Measurements from ENCODE around the gene EFNA5. TPM values are rescaled to one million over a fixed set of nuclear protein-coding genes. Genes with fewer than 3 reads are reported as not detected.

Gene EFNA5
- polyA plus RNA-seq, 1 donor from 2014 or later = 4.2 TPM

- Histone ChIP-seq H3F3A (ENCODE audit: insufficient read depth, low read length, poor library complexity, severe bottlenecking) (no peaks in the 10 kb centered on the region), H3K79me2 (replicated peaks; ENCODE audit: insufficient read depth, low read length) (peaks cover 50% of the 10 kb centered on the region), H3K36me3 (ENCODE audit: insufficient read depth, low read length) (no peaks in the 10 kb centered on the region), H3K9me2 (ENCODE audit: insufficient read depth, low read length) (no peaks in the 10 kb centered on the region), H3K4me2 (ENCODE audit: low read length) (no peak overlapping the region), H4K20me1 (ENCODE audit: insufficient read depth) (no peaks in the 10 kb centered on the region), H3K27me3 (ENCODE audit: insufficient read depth, low read depth, low read length) (no peaks in the 10 kb centered on the region), H3K4me3 (ENCODE audit: low read length) (no peak overlapping the region), H3K27ac (ENCODE audit: low read length) (no peak overlapping the region), H3K9ac (ENCODE audit: low read length) (no peak overlapping the region), H2AFZ (ENCODE audit: low read depth, low read length) (no peak overlapping the region), H3K9me3 (ENCODE audit: low read length) (no peaks in the 10 kb centered on the region)
- no peak for TF ChIP-seq EZH2 (IDR thresholded peaks at IDR 0.05; ENCODE audit: borderline replicate concordance, insufficient read depth, low read length, poor library complexity, severe bottlenecking)
- TF ChIP-seq MXI1 (conservative IDR thresholded peaks at IDR 0.05; ENCODE audit: poor library complexity, severe bottlenecking) = no peak
- no peak for TF ChIP-seq SMC3 (conservative IDR thresholded peaks at IDR 0.05; ENCODE audit: poor library complexity)
- no peak for TF ChIP-seq EP300 (conservative IDR thresholded peaks at IDR 0.05; ENCODE audit: poor library complexity, severe bottlenecking)
- TF ChIP-seq CTCF (IDR thresholded peaks at IDR 0.05; ENCODE audit: poor library complexity, severe bottlenecking) = no peak
- TF ChIP-seq, protein P1, sequence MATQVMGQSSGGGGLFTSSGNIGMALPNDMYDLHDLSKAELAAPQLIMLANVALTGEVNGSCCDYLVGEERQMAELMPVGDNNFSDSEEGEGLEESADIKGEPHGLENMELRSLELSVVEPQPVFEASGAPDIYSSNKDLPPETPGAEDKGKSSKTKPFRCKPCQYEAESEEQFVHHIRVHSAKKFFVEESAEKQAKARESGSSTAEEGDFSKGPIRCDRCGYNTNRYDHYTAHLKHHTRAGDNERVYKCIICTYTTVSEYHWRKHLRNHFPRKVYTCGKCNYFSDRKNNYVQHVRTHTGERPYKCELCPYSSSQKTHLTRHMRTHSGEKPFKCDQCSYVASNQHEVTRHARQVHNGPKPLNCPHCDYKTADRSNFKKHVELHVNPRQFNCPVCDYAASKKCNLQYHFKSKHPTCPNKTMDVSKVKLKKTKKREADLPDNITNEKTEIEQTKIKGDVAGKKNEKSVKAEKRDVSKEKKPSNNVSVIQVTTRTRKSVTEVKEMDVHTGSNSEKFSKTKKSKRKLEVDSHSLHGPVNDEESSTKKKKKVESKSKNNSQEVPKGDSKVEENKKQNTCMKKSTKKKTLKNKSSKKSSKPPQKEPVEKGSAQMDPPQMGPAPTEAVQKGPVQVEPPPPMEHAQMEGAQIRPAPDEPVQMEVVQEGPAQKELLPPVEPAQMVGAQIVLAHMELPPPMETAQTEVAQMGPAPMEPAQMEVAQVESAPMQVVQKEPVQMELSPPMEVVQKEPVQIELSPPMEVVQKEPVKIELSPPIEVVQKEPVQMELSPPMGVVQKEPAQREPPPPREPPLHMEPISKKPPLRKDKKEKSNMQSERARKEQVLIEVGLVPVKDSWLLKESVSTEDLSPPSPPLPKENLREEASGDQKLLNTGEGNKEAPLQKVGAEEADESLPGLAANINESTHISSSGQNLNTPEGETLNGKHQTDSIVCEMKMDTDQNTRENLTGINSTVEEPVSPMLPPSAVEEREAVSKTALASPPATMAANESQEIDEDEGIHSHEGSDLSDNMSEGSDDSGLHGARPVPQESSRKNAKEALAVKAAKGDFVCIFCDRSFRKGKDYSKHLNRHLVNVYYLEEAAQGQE (IDR thresholded peaks at IDR 0.05; ENCODE audit: borderline replicate concordance) = no peak
- TF ChIP-seq TAF1 (IDR thresholded peaks at IDR 0.05; ENCODE audit: low read depth) = no peak
- no peak for TF ChIP-seq POLR2AphosphoS5 (IDR thresholded peaks at IDR 0.05)
- no peak for TF ChIP-seq RAD21 (conservative IDR thresholded peaks at IDR 0.05)
Measured at GRCh38 chr5:107548477-107548876, 122.3 kb downstream of the EFNA5 start.

DNA sequence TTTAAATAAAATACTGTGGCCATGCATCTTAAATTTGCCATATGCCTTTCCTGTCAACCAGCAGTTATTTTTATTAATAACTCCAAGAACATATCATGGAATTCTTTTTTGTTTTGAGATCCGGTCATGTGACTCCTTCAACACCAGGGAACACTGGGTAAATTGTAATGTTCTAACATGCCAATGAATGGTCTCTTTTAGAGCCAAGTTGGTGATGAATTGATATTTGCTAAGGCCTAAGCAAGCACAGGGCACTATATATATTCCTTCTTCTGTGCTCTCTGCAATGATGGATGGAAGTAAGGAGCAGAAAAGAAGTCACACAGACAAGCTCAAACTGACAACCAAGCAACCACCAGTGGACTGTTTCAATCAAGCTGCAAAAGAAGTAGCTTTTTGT lies 124.0 kb downstream of the EFNA5 start:
- H3K9me2 ChIP-seq (ENCODE audit: insufficient read depth, low read length) = no peaks in the 10 kb centered on the region
- no peak overlapping the region for H3K4me3 ChIP-seq (ENCODE audit: low read length)
- H3F3A ChIP-seq (ENCODE audit: insufficient read depth, low read length, poor library complexity, severe bottlenecking) = no peaks in the 10 kb centered on the region
- H2AFZ ChIP-seq (ENCODE audit: low read depth, low read length) = no peak overlapping the region
- no peak overlapping the region for H3K27ac ChIP-seq (ENCODE audit: low read length)
- H3K9me3 ChIP-seq (ENCODE audit: low read length) = no peaks in the 10 kb centered on the region
- H3K79me2 ChIP-seq (replicated peaks; ENCODE audit: insufficient read depth, low read length) = peaks cover 33% of the 10 kb centered on the region
- H3K36me3 ChIP-seq (ENCODE audit: insufficient read depth, low read length) = no peaks in the 10 kb centered on the region
- no peak for TF ChIP-seq CTCF (IDR thresholded peaks at IDR 0.05; ENCODE audit: poor library complexity, severe bottlenecking)
- TF ChIP-seq EZH2 (IDR thresholded peaks at IDR 0.05; ENCODE audit: borderline replicate concordance, insufficient read depth, low read length, poor library complexity, severe bottlenecking) = no peak
- TF ChIP-seq RAD21 (conservative IDR thresholded peaks at IDR 0.05) = no peak
- TF ChIP-seq EP300 (conservative IDR thresholded peaks at IDR 0.05; ENCODE audit: poor library complexity, severe bottlenecking) = no peak
- no peak for TF ChIP-seq POLR2AphosphoS5 (IDR thresholded peaks at IDR 0.05)
- TF ChIP-seq, protein P1 (IDR thresholded peaks at IDR 0.05; ENCODE audit: borderline replicate concordance) = no peak
- TF ChIP-seq MXI1 (conservative IDR thresholded peaks at IDR 0.05; ENCODE audit: poor library complexity, severe bottlenecking) = no peak
- no peak for TF ChIP-seq SMC3 (conservative IDR thresholded peaks at IDR 0.05; ENCODE audit: poor library complexity)
- TF ChIP-seq TAF1 (IDR thresholded peaks at IDR 0.05; ENCODE audit: low read depth) = no peak
- H3K9ac ChIP-seq (ENCODE audit: low read length) = no peak overlapping the region
- no peak overlapping the region for H3K4me2 ChIP-seq (ENCODE audit: low read length)
- no peaks in the 10 kb centered on the region for H3K27me3 ChIP-seq (ENCODE audit: insufficient read depth, low read depth, low read length)
- no peaks in the 10 kb centered on the region for H4K20me1 ChIP-seq (ENCODE audit: insufficient read depth)

Measured in neural cell (in vitro differentiated cells).